Measurements from ENCODE around the gene FBXW2.

Gene FBXW2

GRCh38 chr9:120712539-120713031 is 80.6 kb downstream of the FBXW2 start:
- Histone ChIP-seq H3K4me1 (ENCODE audit: low read depth, poor library complexity, severe bottlenecking) (peaks cover 72% of the 10 kb centered on the region), H3K79me2 (ENCODE audit: insufficient read depth, low read depth) (peaks cover 20% of the 10 kb centered on the region; the same call in 1 of the 2 replicates), H3K27me3 (ENCODE audit: insufficient read depth, low read depth) (no peaks in the 10 kb centered on the region), H3K36me3 (ENCODE audit: insufficient read depth) (no peaks in the 10 kb centered on the region), H2AFZ (ENCODE audit: low read depth) (no peak overlapping the region), H3K27ac (no peak overlapping the region), H4K20me1 (ENCODE audit: insufficient read depth) (no peaks in the 10 kb centered on the region), H3K4me3 (IDR thresholded peaks at IDR 0.05; ENCODE audit: insufficient read depth, low read depth, low read length) (no peak overlapping the region), H3K4me2 (peak overlapping the region; percentile 58), H3K9ac (no peak overlapping the region)
- no peak for TF ChIP-seq CTCF (conservative IDR thresholded peaks at IDR 0.05; ENCODE audit: low read depth, low read length)

DNA sequence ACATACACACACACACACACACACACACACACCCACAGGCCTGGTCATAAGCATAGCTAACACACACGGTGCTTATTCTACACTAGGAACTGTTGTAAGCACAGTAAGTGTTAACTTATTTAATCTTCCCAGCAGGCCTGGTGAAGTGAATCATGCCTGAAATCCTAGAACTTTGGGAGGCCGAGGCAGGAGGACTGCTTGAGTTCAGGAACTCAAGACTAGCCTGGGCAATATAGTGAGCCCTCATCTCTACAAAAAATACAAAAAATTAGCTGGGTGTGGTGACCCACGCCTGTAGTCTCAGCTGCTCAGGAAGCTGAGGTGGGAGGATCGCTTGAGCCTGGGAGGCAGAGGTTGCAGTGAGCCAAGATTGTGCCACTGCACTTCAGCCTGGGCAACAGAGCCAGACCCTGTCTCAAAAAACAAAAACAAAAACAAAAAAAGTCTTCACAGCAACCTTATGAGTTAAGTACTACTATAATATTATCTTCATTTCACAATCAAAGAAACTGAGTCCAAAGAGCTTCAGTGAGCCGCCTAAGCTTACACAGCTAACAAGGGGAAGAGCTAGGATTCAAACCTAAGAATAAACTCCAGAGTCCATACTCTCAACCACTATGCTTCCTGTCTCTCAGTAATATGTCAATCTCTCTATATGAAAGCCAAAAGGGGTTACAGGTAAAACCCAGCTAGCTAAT is 81.2 kb downstream of the FBXW2 start:
- Histone ChIP-seq H3K4me2 (peak overlapping the region; percentile 58), H3K9ac (no peak overlapping the region), H3K27me3 (ENCODE audit: insufficient read depth, low read depth) (no peaks in the 10 kb centered on the region), H3K79me2 (ENCODE audit: insufficient read depth, low read depth) (peaks cover 20% of the 10 kb centered on the region; the same call in 1 of the 2 replicates), H4K20me1 (ENCODE audit: insufficient read depth) (no peaks in the 10 kb centered on the region), H3K27ac (no peak overlapping the region), H3K4me3 (IDR thresholded peaks at IDR 0.05; ENCODE audit: insufficient read depth, low read depth, low read length) (no peak overlapping the region), H2AFZ (ENCODE audit: low read depth) (no peak overlapping the region), H3K4me1 (ENCODE audit: low read depth, poor library complexity, severe bottlenecking) (peaks cover 66% of the 10 kb centered on the region), H3K36me3 (ENCODE audit: insufficient read depth) (no peaks in the 10 kb centered on the region)
- no peak for TF ChIP-seq CTCF (conservative IDR thresholded peaks at IDR 0.05; ENCODE audit: low read depth, low read length)

- no peak for TF ChIP-seq CTCF (conservative IDR thresholded peaks at IDR 0.05; ENCODE audit: low read depth, low read length)
- Histone ChIP-seq H3K27me3 (ENCODE audit: insufficient read depth, low read depth) (no peaks in the 10 kb centered on the region), H3K79me2 (ENCODE audit: insufficient read depth, low read depth) (peaks cover 20% of the 10 kb centered on the region; the same call in 1 of the 2 replicates), H3K27ac (no peak overlapping the region), H4K20me1 (ENCODE audit: insufficient read depth) (no peaks in the 10 kb centered on the region), H3K9ac (no peak overlapping the region), H3K4me1 (ENCODE audit: low read depth, poor library complexity, severe bottlenecking) (peaks cover 60% of the 10 kb centered on the region), H2AFZ (ENCODE audit: low read depth) (no peak overlapping the region), H3K36me3 (ENCODE audit: insufficient read depth) (no peaks in the 10 kb centered on the region), H3K4me2 (peak overlapping the region; percentile 58), H3K4me3 (IDR thresholded peaks at IDR 0.05; ENCODE audit: insufficient read depth, low read depth, low read length) (no peak overlapping the region)
Measured at GRCh38 chr9:120711354-120711753, 81.9 kb downstream of the FBXW2 start.

DNA sequence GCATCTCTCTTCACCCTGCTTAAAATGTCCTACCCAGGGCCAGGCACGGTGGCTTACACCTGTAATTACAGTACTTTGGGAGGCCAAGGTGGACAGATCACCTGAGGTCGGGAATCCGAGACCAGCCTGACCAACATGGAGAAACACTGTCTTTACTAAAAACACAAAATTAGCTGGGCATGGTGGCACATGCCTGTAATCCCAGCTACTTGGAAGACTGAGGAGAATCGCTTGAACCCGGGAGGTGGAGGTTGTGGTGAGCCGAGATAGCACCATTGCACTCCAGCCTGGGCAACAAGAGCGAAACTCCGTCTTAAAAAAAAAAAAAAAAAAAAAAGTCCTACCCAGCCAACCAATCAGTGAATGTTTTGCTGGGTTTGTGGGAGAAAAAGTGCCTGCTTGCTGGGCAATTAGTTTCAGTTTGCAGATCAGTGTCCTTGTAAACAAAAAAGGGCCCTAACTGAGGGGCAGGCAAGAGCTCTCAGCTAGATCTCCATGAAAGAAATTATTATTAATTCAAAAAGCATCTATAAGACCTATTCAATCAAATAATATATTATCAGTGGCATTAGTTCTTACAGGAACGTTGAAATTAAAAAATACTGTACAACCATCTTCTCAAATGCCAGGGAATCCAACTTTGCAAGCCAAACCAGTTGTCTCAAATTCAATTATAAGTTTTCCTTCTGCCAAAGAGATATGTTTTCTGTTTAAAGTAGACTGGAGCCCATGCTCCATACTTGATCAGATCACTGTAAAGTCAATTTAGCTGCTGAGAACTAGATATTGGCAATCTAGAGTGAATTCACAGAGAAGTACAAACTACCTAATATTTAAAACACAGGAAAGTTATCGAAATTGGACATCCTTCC is 82.9 kb downstream of the FBXW2 start:
- no peaks in the 10 kb centered on the region for H3K27me3 ChIP-seq (ENCODE audit: insufficient read depth, low read depth)

More for the DNA sequence above, 82.9 kb downstream of the FBXW2 start:
- Histone ChIP-seq H3K36me3 (ENCODE audit: insufficient read depth) (no peaks in the 10 kb centered on the region), H3K27ac (peak overlapping the region; percentile 27; the same call in 1 of the 2 replicates), H4K20me1 (ENCODE audit: insufficient read depth) (no peaks in the 10 kb centered on the region), H3K4me3 (IDR thresholded peaks at IDR 0.05; ENCODE audit: insufficient read depth, low read depth, low read length) (no peak overlapping the region), H2AFZ (ENCODE audit: low read depth) (peak overlapping the region; percentile 56), H3K79me2 (ENCODE audit: insufficient read depth, low read depth) (peaks cover 20% of the 10 kb centered on the region; the same call in 1 of the 2 replicates), H3K4me2 (peak overlapping the region; percentile 58), H3K4me1 (ENCODE audit: low read depth, poor library complexity, severe bottlenecking) (peaks cover 58% of the 10 kb centered on the region), H3K9ac (peak overlapping the region; percentile 19; the same call in 1 of the 2 replicates)
- TF ChIP-seq CTCF (conservative IDR thresholded peaks at IDR 0.05; ENCODE audit: low read depth, low read length): no peak
